Bronchial epithelial cell (primary cell): ENCODE measurements around the gene TMEM134. TPM values are rescaled to one million over a fixed set of nuclear protein-coding genes. Genes with fewer than 3 reads are reported as not detected.

Experiments used
- DNase-seq: peaks from one replicate; pipeline ENCODE4 v3.0.0-alpha.2; 2010; ENCODE audit warnings: low read depth
- FAIRE-seq: peaks from 2 replicates; lab custom pipeline; 2011; peaks lifted over from hg19 to GRCh38; lab: Jason Lieb, UNC
- H3K27me3 ChIP-seq: 2 replicates; pipeline ENCODE4 v1.5.1; 2011; ENCODE audit warnings: low read length; ENCODE audit not compliant: control insufficient read depth, insufficient read depth
- H3K36me3 ChIP-seq: 2 replicates; pipeline ENCODE4 v1.5.1; 2011; ENCODE audit warnings: low read length; ENCODE audit not compliant: control insufficient read depth, insufficient read depth
- H3K4me3 ChIP-seq: 2 replicates; pipeline ENCODE4 v1.5.1; 2011; ENCODE audit warnings: mild to moderate bottlenecking, low read depth, low read length, control low read depth
- CTCF ChIP-seq: IDR thresholded peaks from 2 replicates; pipeline ENCODE4 v1.5.1; 2011; ENCODE audit warnings: mild to moderate bottlenecking, moderate library complexity, low read length, control low read depth, inconsistent platforms; ENCODE audit not compliant: insufficient read depth, severe bottlenecking
- total RNA-seq: library from RNA; depleted of rRNA; stranded (reverse); fragments of >200 nt; gene quantifications from 2 replicates; pipeline ENCODE4 v1.2.1, GENCODE V29; 2014

TMEM134 gene
- total RNA-seq, 1 donor from 2014 or later, result 38.2 TPM

- Histone ChIP-seq H3K36me3 (no peaks in the 10 kb centered on the region), H3K27me3 (no peaks in the 10 kb centered on the region), H3K4me3 (no peak overlapping the region)
- TF ChIP-seq CTCF, result no peak
- no peak for FAIRE-seq
- DNase-seq, result no peak
Observed at GRCh38 chr11:67458266-67458665, 10.8 kb downstream of the TMEM134 start.

- Histone ChIP-seq H3K36me3 (no peaks in the 10 kb centered on the region), H3K4me3 (no peak overlapping the region), H3K27me3 (no peaks in the 10 kb centered on the region)
- DNase-seq, result no peak
- FAIRE-seq, result no peak
- TF ChIP-seq CTCF, result no peak
Observed at GRCh38 chr11:67457453-67457852, 11.6 kb downstream of the TMEM134 start.

GRCh38 chr11:67456068-67456705 lies 12.9 kb downstream of the TMEM134 start:
- no peak for TF ChIP-seq CTCF
- FAIRE-seq, result no peak

GRCh38 chr11:67455054-67455453 lies 14.0 kb downstream of the TMEM134 start, which contains the start of gene CABP4:
Gene CABP4 (plus strand): TSS chr11:67455354. CDS start chr11:67455424, 70 bp downstream.
- FAIRE-seq, result no peak
- no peak for DNase-seq
- H3K27me3 ChIP-seq, result no peaks in the 10 kb centered on the region
- no peak within 1 kb of the TSS for H3K4me3 ChIP-seq
- TF ChIP-seq CTCF, result no peak
- no peaks in the 10 kb centered on the region for H3K36me3 ChIP-seq

More at GRCh38 chr11:67456068-67456705, 12.9 kb downstream of the TMEM134 start:
- no peaks in the 10 kb centered on the region for H3K27me3 ChIP-seq
- no peak overlapping the region for H3K4me3 ChIP-seq
- no peak for DNase-seq
- no peaks in the 10 kb centered on the region for H3K36me3 ChIP-seq

GRCh38 chr11:67453816-67454732 lies 15.0 kb downstream of the TMEM134 start:
- no peak for DNase-seq
- TF ChIP-seq CTCF, result no peak
- Histone ChIP-seq H3K27me3 (no peaks in the 10 kb centered on the region), H3K4me3 (no peak overlapping the region), H3K36me3 (no peaks in the 10 kb centered on the region)
- FAIRE-seq, result no peak
